GM12878 (cell line): ENCODE results near the gene DCC.

Experiments used
- BCL11A ChIP-seq: IDR thresholded peaks from 2 replicates; pipeline ENCODE4 v1.6.1; 2011; ENCODE audit warnings: low read depth, low read length
- BHLHE40 ChIP-seq, 2 experiments: fragments of 450-650 bp in 1 of 2; IDR thresholded peaks; 2 replicates each; pipeline ENCODE4 v1.6.1; 2011 to 2017; ENCODE audit warnings: low read depth in 2 of 2, borderline replicate concordance in 1 of 2, improper control_type of control experiment in 1 of 2, low read length in 1 of 2, mild to moderate bottlenecking in 1 of 2
- CREB1 ChIP-seq: IDR thresholded peaks from 2 replicates; pipeline ENCODE4 v1.6.1; 2012; ENCODE audit warnings: low read depth, mild to moderate bottlenecking, inconsistent platforms
- FOS ChIP-seq: IDR thresholded peaks from 3 replicates; pipeline ENCODE4 v1.6.1; 2011; ENCODE audit warnings: borderline replicate concordance; ENCODE audit not compliant: insufficient read length; ENCODE audit errors: extremely low read depth
- ZNF274 ChIP-seq: IDR thresholded peaks from one replicate; pipeline ENCODE4 v1.8.0; 2011; ENCODE audit not compliant: insufficient read length, insufficient read depth
- TF ChIP-seq, protein P1 (sequence below), 3 experiments: IDR thresholded peaks in 2 of 3; conservative IDR thresholded peaks in 1 of 3; 2 replicates each; pipeline ENCODE4 v1.5.1; 2011; ENCODE audit warnings: low read depth in 3 of 3, low read length in 3 of 3, mild to moderate bottlenecking in 3 of 3, control low read depth in 2 of 3, moderate library complexity in 2 of 3, inconsistent platforms in 1 of 3, mixed read lengths in 1 of 3; ENCODE audit not compliant: control insufficient read depth in 2 of 3, insufficient read depth in 1 of 3; ENCODE audit errors: extremely low read depth in 1 of 3

DNA sequence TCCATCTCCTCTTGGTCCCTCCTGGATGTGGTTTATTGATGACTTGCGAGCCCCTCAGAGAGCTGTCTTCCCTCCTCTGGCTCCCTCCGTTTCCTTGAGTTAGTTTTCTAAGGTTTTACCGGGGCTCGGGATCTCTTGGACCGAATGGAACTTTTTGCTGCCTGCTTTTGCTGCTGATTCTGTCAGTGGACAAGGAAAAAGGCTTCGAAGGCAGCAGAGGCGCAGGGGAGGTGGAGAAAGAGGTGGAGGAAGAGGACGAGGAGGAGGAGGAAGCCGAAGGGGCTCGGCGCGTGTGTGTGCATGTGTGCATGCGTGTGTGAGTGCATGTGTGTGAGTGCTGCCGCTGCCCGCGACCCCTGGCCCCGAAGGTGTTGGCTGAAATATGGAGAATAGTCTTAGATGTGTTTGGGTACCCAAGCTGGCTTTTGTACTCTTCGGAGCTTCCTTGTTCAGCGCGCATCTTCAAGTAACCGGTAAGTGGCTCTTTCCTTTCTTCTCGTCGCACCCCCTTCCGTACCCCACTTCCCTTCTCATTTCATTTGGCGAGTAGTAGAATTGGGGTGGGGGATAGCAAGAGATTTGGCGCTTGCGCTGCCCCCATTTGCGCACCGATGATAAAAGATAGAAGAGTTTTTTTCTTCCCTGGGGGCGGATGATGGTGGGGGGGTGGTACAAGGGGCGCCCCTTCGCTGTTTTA is 557 bp downstream of the DCC start:
- TF ChIP-seq, protein P1, sequence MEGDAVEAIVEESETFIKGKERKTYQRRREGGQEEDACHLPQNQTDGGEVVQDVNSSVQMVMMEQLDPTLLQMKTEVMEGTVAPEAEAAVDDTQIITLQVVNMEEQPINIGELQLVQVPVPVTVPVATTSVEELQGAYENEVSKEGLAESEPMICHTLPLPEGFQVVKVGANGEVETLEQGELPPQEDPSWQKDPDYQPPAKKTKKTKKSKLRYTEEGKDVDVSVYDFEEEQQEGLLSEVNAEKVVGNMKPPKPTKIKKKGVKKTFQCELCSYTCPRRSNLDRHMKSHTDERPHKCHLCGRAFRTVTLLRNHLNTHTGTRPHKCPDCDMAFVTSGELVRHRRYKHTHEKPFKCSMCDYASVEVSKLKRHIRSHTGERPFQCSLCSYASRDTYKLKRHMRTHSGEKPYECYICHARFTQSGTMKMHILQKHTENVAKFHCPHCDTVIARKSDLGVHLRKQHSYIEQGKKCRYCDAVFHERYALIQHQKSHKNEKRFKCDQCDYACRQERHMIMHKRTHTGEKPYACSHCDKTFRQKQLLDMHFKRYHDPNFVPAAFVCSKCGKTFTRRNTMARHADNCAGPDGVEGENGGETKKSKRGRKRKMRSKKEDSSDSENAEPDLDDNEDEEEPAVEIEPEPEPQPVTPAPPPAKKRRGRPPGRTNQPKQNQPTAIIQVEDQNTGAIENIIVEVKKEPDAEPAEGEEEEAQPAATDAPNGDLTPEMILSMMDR (IDR thresholded peaks at IDR 0.05 in 2 of 3, conservative IDR thresholded peaks at IDR 0.05 in 1 of 3; ENCODE audit: control insufficient read depth in 2 of 3, extremely low read depth in 1 of 3, insufficient read depth in 1 of 3, low read depth in 3 of 3, low read length in 3 of 3) = no peak
- TF ChIP-seq ZNF274 (no peak), FOS (no peak), BCL11A (no peak), BHLHE40 (IDR thresholded peaks at IDR 0.05; ENCODE audit: borderline replicate concordance in 1 of 2, low read depth in 2 of 2, low read length in 1 of 2) (no peak), CREB1 (no peak)
